ENCODE results near the gene LIPA.

The LIPA gene

GRCh38 chr10:89164920-89165319 is 86.7 kb downstream of the LIPA start:
- TF ChIP-seq ZFP30 (CRISPR knock-in tag; IDR thresholded peaks at IDR 0.05) (no peak), SNAI2 (CRISPR knock-in tag; IDR thresholded peaks at IDR 0.05) (no peak)
- ATAC-seq = no peak

DNA sequence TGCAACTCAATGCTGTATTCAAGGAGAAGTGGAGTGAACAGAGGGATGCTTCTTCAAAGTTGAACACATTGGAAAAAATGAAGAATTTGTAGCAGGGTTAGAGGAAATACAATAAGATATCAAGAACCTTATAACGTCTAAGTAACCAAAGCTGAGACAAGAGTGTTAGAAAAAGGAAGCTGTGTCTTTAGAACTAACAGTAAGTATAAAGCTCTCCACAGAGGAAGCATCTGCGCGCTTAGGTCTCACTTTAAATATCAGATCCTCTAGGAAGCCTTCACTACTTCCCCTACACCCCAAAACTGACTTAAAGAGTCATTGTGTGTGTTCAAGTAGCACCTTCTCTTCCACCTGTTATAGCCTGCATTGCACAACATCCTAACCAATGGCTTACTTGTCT is 87.5 kb downstream of the LIPA start:
- no peak for ATAC-seq
- TF ChIP-seq RARB (CRISPR knock-in tag; IDR thresholded peaks at IDR 0.05) = no peak
- TF ChIP-seq ESRRG (CRISPR knock-in tag; IDR thresholded peaks at IDR 0.05) = no peak
- no peak for TF ChIP-seq PATZ1 (CRISPR knock-in tag; IDR thresholded peaks at IDR 0.05; ENCODE audit: borderline replicate concordance)
- no peak for TF ChIP-seq TOX (CRISPR knock-in tag; IDR thresholded peaks at IDR 0.05; ENCODE audit: borderline replicate concordance)
- no peak for TF ChIP-seq ZC3H10 (CRISPR knock-in tag; IDR thresholded peaks at IDR 0.05)
- TF ChIP-seq SNAI2 (CRISPR knock-in tag; IDR thresholded peaks at IDR 0.05) = no peak
- TF ChIP-seq ZNF70 (CRISPR knock-in tag; IDR thresholded peaks at IDR 0.05) = no peak
- TF ChIP-seq GLIS3 (CRISPR knock-in tag; IDR thresholded peaks at IDR 0.05) = no peak
- no peak for TF ChIP-seq BACH2 (CRISPR knock-in tag; IDR thresholded peaks at IDR 0.05; ENCODE audit: borderline replicate concordance)
- TF ChIP-seq ZFP30 (CRISPR knock-in tag; IDR thresholded peaks at IDR 0.05) = no peak
- no peak for TF ChIP-seq CSDC2 (CRISPR knock-in tag; IDR thresholded peaks at IDR 0.05)
- no peak for TF ChIP-seq ISL1 (CRISPR knock-in tag; IDR thresholded peaks at IDR 0.05)
- TF ChIP-seq, protein P1, sequence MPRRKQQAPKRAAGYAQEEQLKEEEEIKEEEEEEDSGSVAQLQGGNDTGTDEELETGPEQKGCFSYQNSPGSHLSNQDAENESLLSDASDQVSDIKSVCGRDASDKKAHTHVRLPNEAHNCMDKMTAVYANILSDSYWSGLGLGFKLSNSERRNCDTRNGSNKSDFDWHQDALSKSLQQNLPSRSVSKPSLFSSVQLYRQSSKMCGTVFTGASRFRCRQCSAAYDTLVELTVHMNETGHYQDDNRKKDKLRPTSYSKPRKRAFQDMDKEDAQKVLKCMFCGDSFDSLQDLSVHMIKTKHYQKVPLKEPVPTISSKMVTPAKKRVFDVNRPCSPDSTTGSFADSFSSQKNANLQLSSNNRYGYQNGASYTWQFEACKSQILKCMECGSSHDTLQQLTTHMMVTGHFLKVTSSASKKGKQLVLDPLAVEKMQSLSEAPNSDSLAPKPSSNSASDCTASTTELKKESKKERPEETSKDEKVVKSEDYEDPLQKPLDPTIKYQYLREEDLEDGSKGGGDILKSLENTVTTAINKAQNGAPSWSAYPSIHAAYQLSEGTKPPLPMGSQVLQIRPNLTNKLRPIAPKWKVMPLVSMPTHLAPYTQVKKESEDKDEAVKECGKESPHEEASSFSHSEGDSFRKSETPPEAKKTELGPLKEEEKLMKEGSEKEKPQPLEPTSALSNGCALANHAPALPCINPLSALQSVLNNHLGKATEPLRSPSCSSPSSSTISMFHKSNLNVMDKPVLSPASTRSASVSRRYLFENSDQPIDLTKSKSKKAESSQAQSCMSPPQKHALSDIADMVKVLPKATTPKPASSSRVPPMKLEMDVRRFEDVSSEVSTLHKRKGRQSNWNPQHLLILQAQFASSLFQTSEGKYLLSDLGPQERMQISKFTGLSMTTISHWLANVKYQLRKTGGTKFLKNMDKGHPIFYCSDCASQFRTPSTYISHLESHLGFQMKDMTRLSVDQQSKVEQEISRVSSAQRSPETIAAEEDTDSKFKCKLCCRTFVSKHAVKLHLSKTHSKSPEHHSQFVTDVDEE (CRISPR knock-in tag; IDR thresholded peaks at IDR 0.05) = no peak
- TF ChIP-seq OSR1 (CRISPR knock-in tag; IDR thresholded peaks at IDR 0.05) = no peak
- no peak for TF ChIP-seq ZNF565 (CRISPR knock-in tag; conservative IDR thresholded peaks at IDR 0.05; ENCODE audit: low read depth)
